Thyroid gland (tissue), 4 donors: ENCODE data around the gene B3GNT5.

Experiments used
- POLR2A ChIP-seq, 2 donors: fragments of 450-650 bp; IDR thresholded peaks; one replicate each; pipeline ENCODE4 v1.6.1; 2017; ENCODE audit warnings: antibody characterized with exemption in 2 of 2, mild to moderate bottlenecking in 2 of 2, moderate library complexity in 1 of 2
- TF ChIP-seq, protein P1 (sequence below), 6 experiments: fragments of 200-600 bp in 3 of 6; fragments of 450-650 bp in 3 of 6; sonication (generic) in 3 of 6; IDR thresholded peaks; one replicate each; pipeline ENCODE4 v1.5.1; 2016 to 2019; ENCODE audit warnings: antibody characterized with exemption in 6 of 6, mild to moderate bottlenecking in 2 of 6, inconsistent platforms in 1 of 6, moderate library complexity in 1 of 6

DNA sequence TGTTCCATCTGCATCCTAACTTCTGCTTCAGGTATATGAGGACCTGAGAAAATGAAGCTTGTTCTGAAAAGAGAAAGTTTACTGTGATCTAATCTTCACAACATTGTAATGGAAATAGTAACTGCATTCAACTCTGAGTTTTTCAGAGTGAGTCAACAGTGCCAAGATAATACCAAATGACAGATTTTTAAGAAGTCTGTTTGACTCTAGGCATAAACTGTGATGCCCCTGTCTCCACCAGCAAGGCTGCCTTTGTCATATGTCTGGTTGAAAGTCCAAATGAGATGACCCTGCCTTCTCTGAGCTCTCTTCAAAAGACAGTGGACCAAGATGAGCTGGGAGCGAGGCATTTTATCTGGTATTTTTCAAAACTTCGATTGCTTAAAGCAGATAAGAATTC is 44.8 kb upstream of the B3GNT5 start:
- TF ChIP-seq POLR2A (IDR thresholded peaks at IDR 0.05) = no peak
- TF ChIP-seq, protein P1, sequence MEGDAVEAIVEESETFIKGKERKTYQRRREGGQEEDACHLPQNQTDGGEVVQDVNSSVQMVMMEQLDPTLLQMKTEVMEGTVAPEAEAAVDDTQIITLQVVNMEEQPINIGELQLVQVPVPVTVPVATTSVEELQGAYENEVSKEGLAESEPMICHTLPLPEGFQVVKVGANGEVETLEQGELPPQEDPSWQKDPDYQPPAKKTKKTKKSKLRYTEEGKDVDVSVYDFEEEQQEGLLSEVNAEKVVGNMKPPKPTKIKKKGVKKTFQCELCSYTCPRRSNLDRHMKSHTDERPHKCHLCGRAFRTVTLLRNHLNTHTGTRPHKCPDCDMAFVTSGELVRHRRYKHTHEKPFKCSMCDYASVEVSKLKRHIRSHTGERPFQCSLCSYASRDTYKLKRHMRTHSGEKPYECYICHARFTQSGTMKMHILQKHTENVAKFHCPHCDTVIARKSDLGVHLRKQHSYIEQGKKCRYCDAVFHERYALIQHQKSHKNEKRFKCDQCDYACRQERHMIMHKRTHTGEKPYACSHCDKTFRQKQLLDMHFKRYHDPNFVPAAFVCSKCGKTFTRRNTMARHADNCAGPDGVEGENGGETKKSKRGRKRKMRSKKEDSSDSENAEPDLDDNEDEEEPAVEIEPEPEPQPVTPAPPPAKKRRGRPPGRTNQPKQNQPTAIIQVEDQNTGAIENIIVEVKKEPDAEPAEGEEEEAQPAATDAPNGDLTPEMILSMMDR (IDR thresholded peaks at IDR 0.05) = no peak
